GM21717 (cell line): Measurements from ENCODE around the gene ACOXL.

ENCODE experiments used
- ATAC-seq: cut with Tn5 transposase; IDR thresholded peaks from one replicate; pipeline ENCODE4 v1.9.1; 2021; ENCODE audit warnings: mild to moderate bottlenecking, moderate library complexity; ENCODE audit not compliant: unreplicated experiment

ACOXL gene

GRCh38 chr2:110904779-110905148, 172.4 kb downstream of the ACOXL start:
- ATAC-seq: no peak

- ATAC-seq: no peak
These were observed 172.8 kb downstream of the ACOXL start for GRCh38 chr2:110905217-110905616.

GRCh38 chr2:110906613-110907298, 174.4 kb downstream of the ACOXL start:
- ATAC-seq: no peak

GRCh38 chr2:110909501-110909900, 177.1 kb downstream of the ACOXL start:
- ATAC-seq: no peak

- ATAC-seq: no peak
These were observed 178.1 kb downstream of the ACOXL start for GRCh38 chr2:110910423-110910822.

GRCh38 chr2:110919738-110920137, 187.4 kb downstream of the ACOXL start:
- ATAC-seq: no peak

GRCh38 chr2:110925479-110925878, 193.1 kb downstream of the ACOXL start:
- no peak for ATAC-seq

- no peak for ATAC-seq
These were observed 195.2 kb downstream of the ACOXL start for GRCh38 chr2:110927526-110927925.

- ATAC-seq: no peak
These were observed 197.2 kb downstream of the ACOXL start for GRCh38 chr2:110929528-110929927.

- no peak for ATAC-seq
These were observed 199.3 kb downstream of the ACOXL start for GRCh38 chr2:110931648-110932047.

- no peak for ATAC-seq
These were observed 201.0 kb downstream of the ACOXL start for GRCh38 chr2:110933420-110933819.

GRCh38 chr2:110934948-110935347, 202.6 kb downstream of the ACOXL start:
- no peak for ATAC-seq

- no peak for ATAC-seq
These were observed 208.1 kb downstream of the ACOXL start for GRCh38 chr2:110940376-110940910.

- no peak for ATAC-seq
These were observed 208.9 kb downstream of the ACOXL start for GRCh38 chr2:110941226-110941625.

GRCh38 chr2:110943070-110943634, 210.8 kb downstream of the ACOXL start:
- no peak for ATAC-seq

GRCh38 chr2:110946902-110947301, 214.5 kb downstream of the ACOXL start:
- no peak for ATAC-seq

GRCh38 chr2:110948027-110948674, 215.8 kb downstream of the ACOXL start:
- no peak for ATAC-seq

- no peak for ATAC-seq
These were observed 217.9 kb downstream of the ACOXL start for GRCh38 chr2:110950281-110950680.

- no peak for ATAC-seq
These were observed 222.7 kb downstream of the ACOXL start for GRCh38 chr2:110955045-110955444.

GRCh38 chr2:110955556-110955955, 223.2 kb downstream of the ACOXL start:
- ATAC-seq: no peak

GRCh38 chr2:110957293-110957692, 224.9 kb downstream of the ACOXL start:
- no peak for ATAC-seq
